ENCODE data around the gene TPT1. TPM values are rescaled to one million over a fixed set of nuclear protein-coding genes. Genes with fewer than 3 reads are reported as not detected.

TPT1 gene
- polyA plus RNA-seq, 3 donors, result 2,102 to 5,638 (median 2,493) TPM

DNA sequence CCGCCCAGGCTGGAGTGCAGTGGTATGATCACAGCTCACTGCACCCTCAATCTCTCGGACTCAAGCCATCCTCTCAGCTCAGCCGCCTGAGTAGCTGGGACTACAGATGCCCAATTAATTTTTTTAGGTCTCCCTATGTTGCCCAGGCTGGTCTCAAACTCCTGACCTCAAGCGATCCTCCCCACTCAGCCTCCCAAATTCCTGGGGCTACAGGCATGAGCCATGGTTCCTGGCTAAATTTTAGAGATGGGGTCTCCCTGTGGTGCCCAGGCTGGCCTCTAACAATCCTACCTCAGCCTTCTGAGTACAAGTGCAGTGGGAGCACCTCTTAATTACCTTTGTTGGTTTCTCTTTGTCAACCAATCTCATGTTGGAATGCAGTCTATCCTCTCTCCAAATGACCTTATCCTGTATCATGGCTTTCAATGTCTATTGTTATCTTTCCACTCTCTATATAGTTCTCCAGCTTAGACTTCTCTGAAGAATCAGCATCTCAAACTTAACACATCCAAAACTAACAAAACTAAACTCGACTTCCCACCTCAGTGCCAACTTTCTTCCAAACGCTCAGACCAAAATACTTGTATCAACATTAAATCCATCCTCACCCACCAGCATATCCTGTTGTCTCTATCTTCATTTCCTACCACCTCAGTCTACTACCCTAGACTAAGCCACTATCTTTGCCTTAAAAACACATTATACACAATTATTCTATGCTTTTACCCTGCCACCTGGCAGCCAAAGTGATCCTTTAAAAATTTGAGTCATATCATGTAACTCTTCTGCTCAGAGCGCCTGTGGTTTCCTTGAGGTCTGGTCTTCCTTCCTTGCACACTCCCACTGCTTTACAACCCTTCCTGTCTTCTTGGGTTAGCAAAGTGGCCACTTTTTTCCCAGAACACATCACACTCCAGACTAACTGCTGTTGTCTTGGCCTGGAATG lies 6.7 kb downstream of the TPT1 start:
- Histone ChIP-seq H3K79me2 (ENCODE audit: insufficient read depth, low read length) (peaks cover 62% of the 10 kb centered on the region), H3K27me3 (ENCODE audit: control insufficient read depth in 2 of 2, insufficient read depth in 2 of 2, low read length in 2 of 2) (no peaks in the 10 kb centered on the region), H4K20me1 (ENCODE audit: insufficient read depth, low read length) (peaks cover 67% of the 10 kb centered on the region), H3K9me3 (replicated peaks in 1 of 2; ENCODE audit: control insufficient read depth in 1 of 2, insufficient read depth in 1 of 2, low read length in 2 of 2) (no peaks in the 10 kb centered on the region), H3K27ac (ENCODE audit: low read depth in 1 of 2, low read length in 2 of 2) (peak overlapping the region in 1 of 2 donors; percentile 9), H3K9ac (ENCODE audit: insufficient read depth, low read length, poor library complexity, severe bottlenecking) (no peak overlapping the region), H3K4me1 (ENCODE audit: control insufficient read depth in 1 of 2, insufficient read depth in 2 of 2, low read length in 2 of 2) (peaks cover 93 to 100% of the 10 kb centered on the region in 2 donors), H3K4me2 (replicated peaks; ENCODE audit: extremely low read depth, low read length, poor library complexity, severe bottlenecking) (peak overlapping the region; percentile 12), H3K36me3 (replicated peaks in 1 of 2; ENCODE audit: control insufficient read depth in 1 of 2, insufficient read depth in 2 of 2, low read length in 2 of 2) (peaks cover 38 to 39% of the 10 kb centered on the region in 2 donors), H3K4me3 (replicated peaks in 1 of 3; ENCODE audit: low read depth in 2 of 3, low read length in 3 of 3) (peak overlapping the region in 1 of 3 experiments; percentile 4), H2AFZ (ENCODE audit: insufficient read depth, low read depth, low read length, poor library complexity, severe bottlenecking) (no peak overlapping the region)
- intact Hi-C loops (cut with micrococcal nuclease), result loop anchor here in 1 of 2 donors (10.0 kb wide), 1 partner anchor 711 kb away; no protein-coding TSS in a partner anchor
- Mint-ChIP-seq H3K4me1 (peaks cover 99% of the 10 kb centered on the region), H3K36me3 (peaks cover 54 to 60% of the 10 kb centered on the region in 2 donors), H3K4me3 (peak overlapping the region; percentile 17 to 28), H3K27me3 (ENCODE audit: low read depth in 3 of 3) (peaks cover 0 to 2% (median 0%) of the 10 kb centered on the region in 3 donors), H3K9me3 (no peaks in the 10 kb centered on the region), H3K27ac (peak overlapping the region in 6 of 7 donors; percentile 30 to 74 (median 62))
- peak in 2 of 3 donors; percentile 27 to 29 for DNase-seq
- TF ChIP-seq CTCF (IDR thresholded peaks at IDR 0.05), result no peak
- WGBS (ENCODE audit: insufficient coverage), result 25% methylated on average over 4 of the region's 7 CpGs

DNA sequence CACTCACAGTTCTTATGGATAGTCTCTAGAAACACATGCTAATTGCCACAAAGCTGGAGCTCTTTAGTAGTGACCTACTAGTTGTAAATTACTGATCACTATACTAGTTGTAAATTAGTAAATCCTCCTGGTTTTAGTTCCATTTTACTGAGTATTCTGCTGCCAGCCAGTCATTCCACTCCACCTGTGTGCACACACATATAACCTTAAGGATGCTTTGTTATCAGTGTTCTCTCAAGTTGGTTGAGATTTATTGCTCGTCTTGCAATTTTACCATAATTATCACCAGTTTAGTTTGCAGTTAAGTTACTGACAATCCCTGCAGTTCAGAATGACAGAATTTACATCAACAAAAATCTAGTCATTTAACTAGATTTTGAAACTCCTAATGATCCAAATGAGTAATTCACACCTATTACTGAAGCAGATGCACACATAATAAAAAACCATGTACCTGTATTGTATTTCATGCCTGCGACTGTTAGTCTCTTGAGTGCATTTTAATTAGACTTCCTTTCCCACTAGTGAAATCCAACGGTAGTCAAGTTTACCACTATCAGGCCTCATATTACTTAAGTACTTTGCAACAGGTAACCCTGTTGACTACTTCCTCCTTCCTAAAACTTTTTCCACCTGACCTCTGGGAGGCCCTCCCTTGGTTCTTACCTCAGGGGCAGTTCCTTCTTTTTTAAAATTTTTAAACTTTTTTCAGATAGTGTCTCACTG lies 7.6 kb downstream of the TPT1 start:
- H3K27me3 ChIP-seq (ENCODE audit: control insufficient read depth in 2 of 2, insufficient read depth in 2 of 2, low read length in 2 of 2), result no peaks in the 10 kb centered on the region
- peak overlapping the region; percentile 12 for H3K4me2 ChIP-seq (replicated peaks; ENCODE audit: extremely low read depth, low read length, poor library complexity, severe bottlenecking)
- H2AFZ ChIP-seq (ENCODE audit: insufficient read depth, low read depth, low read length, poor library complexity, severe bottlenecking), result no peak overlapping the region
- Mint-ChIP-seq H3K27me3 (ENCODE audit: low read depth in 3 of 3) (peaks cover 0 to 2% (median 2%) of the 10 kb centered on the region in 3 donors), H3K27ac (peak overlapping the region; percentile 5 to 74 (median 49)), H3K4me1 (peaks cover 99% of the 10 kb centered on the region), H3K4me3 (peak overlapping the region in 1 of 2 donors; percentile 28), H3K9me3 (no peaks in the 10 kb centered on the region), H3K36me3 (peaks cover 45 to 51% of the 10 kb centered on the region in 2 donors)
- peaks cover 30% of the 10 kb centered on the region in 2 donors for H3K36me3 ChIP-seq (replicated peaks in 1 of 2; ENCODE audit: control insufficient read depth in 1 of 2, insufficient read depth in 2 of 2, low read length in 2 of 2)
- no peak for TF ChIP-seq CTCF (IDR thresholded peaks at IDR 0.05)
- peaks cover 93 to 100% of the 10 kb centered on the region in 2 donors for H3K4me1 ChIP-seq (ENCODE audit: control insufficient read depth in 1 of 2, insufficient read depth in 2 of 2, low read length in 2 of 2)
- no peak overlapping the region for H3K27ac ChIP-seq (ENCODE audit: low read depth in 1 of 2, low read length in 2 of 2)
- intact Hi-C loops (cut with micrococcal nuclease), result loop anchor here in 1 of 2 donors (10.0 kb wide), 1 partner anchor 711 kb away; no protein-coding TSS in a partner anchor
- H3K4me3 ChIP-seq (replicated peaks in 1 of 3; ENCODE audit: low read depth in 2 of 3, low read length in 3 of 3), result no peak overlapping the region
- DNase-seq, result no peak
- peaks cover 58% of the 10 kb centered on the region for H4K20me1 ChIP-seq (ENCODE audit: insufficient read depth, low read length)
- no peaks in the 10 kb centered on the region for H3K9me3 ChIP-seq (replicated peaks in 1 of 2; ENCODE audit: control insufficient read depth in 1 of 2, insufficient read depth in 1 of 2, low read length in 2 of 2)
- H3K79me2 ChIP-seq (ENCODE audit: insufficient read depth, low read length), result peaks cover 53% of the 10 kb centered on the region
- WGBS (ENCODE audit: insufficient coverage), result 38% methylated on average over 2 of the region's 3 CpGs
- H3K9ac ChIP-seq (ENCODE audit: insufficient read depth, low read length, poor library complexity, severe bottlenecking), result no peak overlapping the region
